Testis (tissue), 3 donors: ENCODE measurements around the gene MTUS2. TPM values are rescaled to one million over a fixed set of nuclear protein-coding genes. Genes with fewer than 3 reads are reported as not detected.

Experiments
- DNase-seq: peaks from one replicate; pipeline ENCODE4 v3.0.0-alpha.2; 2019
- H3K27ac ChIP-seq, 2 donors: fragments of 200-600 bp; sonication (generic); one replicate each; pipeline ENCODE4 v1.5.1; 2019
- H3K27me3 ChIP-seq: fragments of 200-600 bp; sonication (generic); one replicate; pipeline ENCODE4 v1.5.1; 2019
- H3K36me3 ChIP-seq: fragments of 200-600 bp; sonication (generic); one replicate; pipeline ENCODE4 v1.5.1; 2017; ENCODE audit warnings: low read depth; ENCODE audit errors: missing control alignments
- H3K4me1 ChIP-seq: fragments of 200-600 bp; sonication (generic); one replicate; pipeline ENCODE4 v1.5.1; 2019
- H3K4me3 ChIP-seq, 2 donors: fragments of 200-600 bp; sonication (generic); one replicate each; pipeline ENCODE4 v1.5.1; 2017 to 2019
- H3K9me3 ChIP-seq: fragments of 200-600 bp; sonication (generic); one replicate; pipeline ENCODE4 v1.5.1; 2017
- CTCF ChIP-seq, 3 experiments: fragments of 450-650 bp in 2 of 3; fragments of 200-600 bp in 1 of 3; sonication (generic) in 1 of 3; IDR thresholded peaks; one replicate each; pipeline ENCODE4 v1.5.1; 2016 to 2019; ENCODE audit warnings: antibody characterized with exemption in 3 of 3, mild to moderate bottlenecking in 2 of 3, moderate library complexity in 1 of 3
- POLR2A ChIP-seq: fragments of 450-650 bp; IDR thresholded peaks from one replicate; pipeline ENCODE4 v1.6.1; 2017; ENCODE audit warnings: antibody characterized with exemption, mild to moderate bottlenecking, moderate library complexity
- WGBS, 2 donors: methylation state at CpG; one replicate each; pipeline ENCODE4 v1.1.5; 2018; 5-methylcytosine and 5-hydroxymethylcytosine counted together
- intact Hi-C: fragments of 100-400 bp; cut with DNase I; formaldehyde crosslinking; loops from one replicate; pipeline ENCODE4 v1.15.1; 2023; ENCODE audit warnings: low total_unique reads
- polyA plus RNA-seq: library from polyadenylated mRNA; stranded (reverse); fragments of 350-450 nt; fragmentation: Illumina TruSeq; extraction: RNeasy Lipid Tissue Mini Kit (QIAGEN cat#74804); gene quantifications from one replicate; pipeline ENCODE4 v1.2.3, GENCODE V29; 2014; ENCODE audit warnings: low read depth, low replicate concordance; ENCODE audit not compliant: insufficient read depth
- total RNA-seq, 2 donors: library from RNA; depleted of rRNA; stranded (reverse); fragments of >200 nt; gene quantifications; one replicate each; pipeline ENCODE4 v1.2.3, GENCODE V29; 2016

Gene MTUS2
- total and polyA plus RNA-seq, 3 donors from 2014 or later: 2.1 to 9.2 (median 8.3) TPM

GRCh38 chr13:28796938-28797257 lies 23.2 kb upstream of the MTUS2 start:
- H3K4me3 ChIP-seq: no peak overlapping the region
- no peaks in the 10 kb centered on the region for H3K9me3 ChIP-seq
- H3K36me3 ChIP-seq: no peaks in the 10 kb centered on the region
- no peaks in the 10 kb centered on the region for H3K4me1 ChIP-seq
- no peak for DNase-seq
- H3K27ac ChIP-seq: no peak overlapping the region
- intact Hi-C loops: no loop called here
- WGBS, 2 donors: 63 to 76% methylated on average over 1 of the region's 1 CpG
- TF ChIP-seq POLR2A: no peak
- TF ChIP-seq CTCF (IDR thresholded peaks at IDR 0.05): no peak
- H3K27me3 ChIP-seq: no peaks in the 10 kb centered on the region

- DNase-seq: peak; percentile 78
- TF ChIP-seq CTCF (IDR thresholded peaks at IDR 0.05) (peak in 2 of 3 experiments; percentile 30 to 58), POLR2A (no peak)
- no peaks in the 10 kb centered on the region for H3K36me3 ChIP-seq
- H3K27ac ChIP-seq: no peak overlapping the region
- intact Hi-C loops: no loop called here
- H3K4me1 ChIP-seq: no peaks in the 10 kb centered on the region
- H3K27me3 ChIP-seq: no peaks in the 10 kb centered on the region
- H3K4me3 ChIP-seq: no peak overlapping the region
- H3K9me3 ChIP-seq: no peaks in the 10 kb centered on the region
- 40 to 47% methylated on average over 11 of the region's 11 CpGs for WGBS, 2 donors
Observed at GRCh38 chr13:28805193-28805819, 14.8 kb upstream of the MTUS2 start.

- no peak overlapping the region for H3K27ac ChIP-seq
- H3K9me3 ChIP-seq: no peaks in the 10 kb centered on the region
- H3K4me1 ChIP-seq: peaks cover 4% of the 10 kb centered on the region
- no peak for DNase-seq
- no peaks in the 10 kb centered on the region for H3K36me3 ChIP-seq
- TF ChIP-seq CTCF (IDR thresholded peaks at IDR 0.05): no peak
- TF ChIP-seq POLR2A: no peak
- 71 to 77% methylated on average over 2 of the region's 2 CpGs for WGBS, 2 donors
- no peaks in the 10 kb centered on the region for H3K27me3 ChIP-seq
- intact Hi-C loops: no loop called here
- H3K4me3 ChIP-seq: no peak overlapping the region
Observed at GRCh38 chr13:28817204-28817603, 2.9 kb upstream of the MTUS2 start.

GRCh38 chr13:28819046-28819730 lies 951 bp upstream of the MTUS2 start:
- Histone ChIP-seq H3K9me3 (no peaks in the 10 kb centered on the region), H3K4me1 (peaks cover 4% of the 10 kb centered on the region), H3K27ac (no peak overlapping the region), H3K4me3 (peak overlapping the region; percentile 29 to 31), H3K27me3 (no peaks in the 10 kb centered on the region), H3K36me3 (no peaks in the 10 kb centered on the region)
- TF ChIP-seq CTCF (IDR thresholded peaks at IDR 0.05) (no peak), POLR2A (no peak)
- DNase-seq: no peak
- intact Hi-C loops: no loop called here
- WGBS, 2 donors: 7 to 8% methylated on average over 15 to 17 of the region's 29 CpGs

GRCh38 chr13:28819735-28820098 lies 422 bp upstream of the MTUS2 start:
- peak; percentile 66 for DNase-seq
- Histone ChIP-seq H3K9me3 (no peaks in the 10 kb centered on the region), H3K4me3 (peak overlapping the region in 1 of 2 donors; percentile 29), H3K27ac (no peak overlapping the region), H3K36me3 (no peaks in the 10 kb centered on the region), H3K4me1 (peaks cover 4% of the 10 kb centered on the region), H3K27me3 (no peaks in the 10 kb centered on the region)
- WGBS, 2 donors: no CpG with 5 or more reads among the region's 55 CpGs
- intact Hi-C loops: no loop called here
- TF ChIP-seq CTCF (IDR thresholded peaks at IDR 0.05) (peak in 1 of 3 experiments; percentile 11), POLR2A (no peak)
